ENCODE data around the gene IFNA1. TPM values are rescaled to one million over a fixed set of nuclear protein-coding genes. Genes with fewer than 3 reads are reported as not detected.

IFNA1 gene
- total RNA-seq, 1 experiment from 2014 or later: not detected

- H3K18ac ChIP-seq (ENCODE audit: insufficient read length, low read depth, low read length): no peak overlapping the region
- no peak overlapping the region for H3K56ac ChIP-seq (ENCODE audit: insufficient read length, low read depth, low read length)
- no peaks in the 10 kb centered on the region for H3K23me2 ChIP-seq (ENCODE audit: insufficient read length, low read depth, low read length, poor library complexity, severe bottlenecking)
- no CpG with 5 or more reads among the region's 2 CpGs for WGBS (ENCODE audit: extremely low coverage, insufficient read length, low lambda C conversion rate)
- H3K79me2 ChIP-seq (ENCODE audit: insufficient read depth, low read length): no peaks in the 10 kb centered on the region
- Mint-ChIP-seq H3K4me3 (no peak overlapping the region), H3K27me3 (ENCODE audit: low read depth) (no peaks in the 10 kb centered on the region), H3K9me3 (no peaks in the 10 kb centered on the region), H3K36me3 (ENCODE audit: insufficient read depth in 1 of 3, low read depth in 3 of 3) (no peaks in the 10 kb centered on the region), H3K27ac (no peak overlapping the region), H3K4me1 (no peaks in the 10 kb centered on the region)
- no peak overlapping the region for H3T11ph ChIP-seq (ENCODE audit: low read length)
- H3K4me2 ChIP-seq (ENCODE audit: insufficient read depth, insufficient read length, low read length): no peak overlapping the region
- no peak overlapping the region for H4K8ac ChIP-seq (replicated peaks; ENCODE audit: insufficient read length, low read depth, low read length)
- H3K23ac ChIP-seq (ENCODE audit: insufficient read length, low read depth, low read length): no peak overlapping the region
- H3K27ac ChIP-seq (ENCODE audit: insufficient read length, low read depth, low read length): no peak overlapping the region
- H3K27me3 ChIP-seq (ENCODE audit: insufficient read depth, low read length): no peaks in the 10 kb centered on the region
- no peaks in the 10 kb centered on the region for H4K20me1 ChIP-seq (ENCODE audit: control insufficient read depth, insufficient read depth, insufficient read length)
- no peak overlapping the region for H2BK20ac ChIP-seq (ENCODE audit: low read depth, low read length, poor library complexity, severe bottlenecking)
- no peak overlapping the region for H2BK15ac ChIP-seq (ENCODE audit: low read depth, low read length)
- TF ChIP-seq CTCF (conservative IDR thresholded peaks at IDR 0.05): no peak
- H3K4ac ChIP-seq (ENCODE audit: low read depth, low read length): no peak overlapping the region
- no peaks in the 10 kb centered on the region for H3K4me1 ChIP-seq (ENCODE audit: insufficient read depth, low read length)
- H3K9me3 ChIP-seq (ENCODE audit: control insufficient read depth, low read depth, low read length): no peaks in the 10 kb centered on the region
- no peak for DNase-seq
- H2AK5ac ChIP-seq (ENCODE audit: insufficient read length, low read length): no peak overlapping the region
- no peak overlapping the region for H2AFZ ChIP-seq (ENCODE audit: low read length)
- no peaks in the 10 kb centered on the region for H3K79me1 ChIP-seq (ENCODE audit: insufficient read depth, low read depth, low read length, poor library complexity, severe bottlenecking)
- no peak overlapping the region for H4K5ac ChIP-seq (ENCODE audit: insufficient read length, low read depth, low read length)
- H4K91ac ChIP-seq (ENCODE audit: insufficient read length, low read depth, low read length): no peak overlapping the region
- H2BK120ac ChIP-seq (ENCODE audit: low read depth, low read length, poor library complexity, severe bottlenecking): no peak overlapping the region
- no peak overlapping the region for H2BK5ac ChIP-seq (ENCODE audit: insufficient read length, low read length)
- no peak overlapping the region for H2BK12ac ChIP-seq (ENCODE audit: insufficient read length, low read depth, low read length)
- H3K14ac ChIP-seq (ENCODE audit: insufficient read depth, low read length): no peak overlapping the region
- H3K9ac ChIP-seq (ENCODE audit: extremely low read depth, insufficient read length, low read length): no peak overlapping the region
Measured at GRCh38 chr9:21477466-21477865, 37.2 kb downstream of the IFNA1 start.
